Karpas-422 (cell line): ENCODE data around the gene PINK1. TPM values are rescaled to one million over a fixed set of nuclear protein-coding genes. Genes with fewer than 3 reads are reported as not detected.
A peak's percentile ranks its signal among the peaks of the same experiment; 100 is the strongest.

Experiments used
- DNase-seq: peaks from one replicate; pipeline ENCODE4 v3.0.0-alpha.2; 2015
- H2AFZ ChIP-seq: fragments of 200-600 bp; sonication (generic); 2 replicates; pipeline ENCODE4 v1.6.1; 2014; ENCODE audit warnings: antibody characterized with exemption, low read length, mixed read lengths
- H3K27ac ChIP-seq: fragments of 200-600 bp; sonication (generic); 2 replicates; pipeline ENCODE4 v1.5.1; 2014; ENCODE audit warnings: mild to moderate bottlenecking, low read length, moderate library complexity
- H3K27me3 ChIP-seq: fragments of 200-600 bp; sonication (generic); 2 replicates; pipeline ENCODE4 v1.6.1; 2014; ENCODE audit warnings: low read length, mixed read lengths
- H3K36me3 ChIP-seq: fragments of 200-600 bp; sonication (generic); 2 replicates; pipeline ENCODE4 v1.6.1; 2014; ENCODE audit warnings: low read length, mixed read lengths; ENCODE audit not compliant: insufficient read depth
- H3K4me1 ChIP-seq: fragments of 200-600 bp; sonication (generic); 2 replicates; pipeline ENCODE4 v1.6.1; 2014; ENCODE audit warnings: mild to moderate bottlenecking, low read length, mixed read lengths
- H3K4me2 ChIP-seq: fragments of 200-600 bp; sonication (generic); 2 replicates; pipeline ENCODE4 v1.6.1; 2014; ENCODE audit warnings: low read length, low read depth, mild to moderate bottlenecking; ENCODE audit not compliant: poor library complexity, severe bottlenecking
- H3K4me3 ChIP-seq: fragments of 200-600 bp; sonication (generic); 2 replicates; pipeline ENCODE4 v1.5.1; 2014; ENCODE audit warnings: mild to moderate bottlenecking, antibody characterized with exemption, low read length, mixed read lengths
- H3K79me2 ChIP-seq: fragments of 200-600 bp; sonication (generic); 2 replicates; pipeline ENCODE4 v1.6.1; 2014; ENCODE audit warnings: mild to moderate bottlenecking, low read length, mixed read lengths
- H3K9ac ChIP-seq: fragments of 200-600 bp; sonication (generic); 2 replicates; pipeline ENCODE4 v1.6.0; 2014; ENCODE audit warnings: low read length
- H3K9me2 ChIP-seq: fragments of 200-600 bp; sonication (generic), shearing (Covaris generic); replicated peaks from 2 replicates; pipeline ENCODE4 v1.6.0; 2014; ENCODE audit warnings: mild to moderate bottlenecking, low read length, moderate library complexity; ENCODE audit not compliant: insufficient read depth
- H3K9me3 ChIP-seq: fragments of 300-700, 200-600 bp; sonication (generic); 2 replicates; pipeline ENCODE4 v1.6.1; 2014; ENCODE audit warnings: low read length, mixed read lengths
- H4K20me1 ChIP-seq: fragments of 200-600 bp; sonication (generic); 2 replicates; pipeline ENCODE4 v1.6.1; 2014; ENCODE audit warnings: mild to moderate bottlenecking, antibody characterized with exemption, low read length, low read depth; ENCODE audit not compliant: insufficient read depth
- total RNA-seq: library from RNA; depleted of rRNA; stranded (reverse); fragments of >200 nt; shearing (Covaris generic); gene quantifications from 2 replicates; pipeline ENCODE4 v1.2.3, GENCODE V29; 2014; ENCODE audit warnings: low replicate concordance

The PINK1 gene
- total RNA-seq, 1 experiment from 2014 or later: 4.0 TPM

DNA sequence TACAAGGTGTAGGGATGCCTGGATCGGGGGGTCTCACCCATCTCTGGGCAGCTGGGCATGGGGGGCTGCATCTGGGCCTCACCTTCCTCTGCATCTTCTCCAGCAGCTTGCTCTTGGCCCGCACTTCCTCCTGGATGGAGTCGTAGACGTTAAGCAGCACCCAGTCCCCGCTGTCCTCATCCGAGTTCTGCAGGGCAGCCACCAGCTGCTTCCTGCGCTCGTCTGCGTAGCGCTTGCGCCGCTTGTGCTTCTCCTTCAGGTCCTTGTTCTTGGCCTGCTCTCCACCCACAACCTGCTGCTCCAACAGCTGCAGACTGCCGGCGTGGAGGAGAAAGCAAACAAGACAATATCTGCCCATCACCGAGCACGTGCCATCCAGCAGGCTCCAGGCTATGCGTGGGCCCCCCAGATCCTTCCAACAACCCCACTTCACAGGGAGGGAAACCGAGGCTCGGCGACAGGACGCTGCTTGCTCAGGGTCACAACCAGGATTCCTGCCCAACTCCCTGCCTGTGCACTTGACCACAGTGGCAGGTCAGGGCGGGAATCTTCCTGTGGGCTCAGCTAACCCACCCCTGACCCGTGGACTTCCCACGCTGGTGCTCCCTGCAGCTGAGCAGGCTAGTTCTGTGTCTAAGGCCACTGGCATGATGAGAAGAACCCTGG is 49.4 kb downstream of the PINK1 start:
- DNase-seq: no peak
- Histone ChIP-seq H2AFZ (no peak overlapping the region), H3K9me2 (no peaks in the 10 kb centered on the region), H3K4me2 (no peak overlapping the region), H3K36me3 (no peaks in the 10 kb centered on the region), H4K20me1 (no peaks in the 10 kb centered on the region), H3K79me2 (no peaks in the 10 kb centered on the region), H3K4me1 (no peaks in the 10 kb centered on the region), H3K27me3 (no peaks in the 10 kb centered on the region), H3K9ac (no peak overlapping the region), H3K4me3 (no peak overlapping the region), H3K9me3 (no peaks in the 10 kb centered on the region), H3K27ac (no peak overlapping the region)

DNA sequence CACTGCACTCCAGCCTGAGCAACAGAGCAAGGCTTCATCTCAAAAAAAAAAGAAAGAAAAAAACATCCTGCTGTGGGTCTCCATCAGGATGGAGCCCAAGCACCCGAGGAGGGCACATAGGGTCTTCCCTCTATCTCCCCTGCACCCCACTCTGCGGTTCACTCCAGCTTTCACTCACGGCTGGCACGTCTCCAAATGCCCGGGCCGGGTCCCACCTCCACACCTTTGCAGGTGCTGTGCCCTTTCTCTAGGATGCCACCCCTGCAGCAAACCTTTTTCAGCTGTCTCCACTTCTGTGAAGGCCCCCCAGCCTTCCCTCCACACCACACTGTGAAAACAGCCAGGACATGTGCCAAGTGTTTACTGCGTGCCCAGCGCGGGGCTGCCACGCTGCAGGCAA is 50.4 kb downstream of the PINK1 start:
- Histone ChIP-seq H3K27me3 (no peaks in the 10 kb centered on the region), H4K20me1 (no peaks in the 10 kb centered on the region), H2AFZ (no peak overlapping the region), H3K27ac (no peak overlapping the region), H3K79me2 (no peaks in the 10 kb centered on the region), H3K4me2 (no peak overlapping the region), H3K4me1 (no peaks in the 10 kb centered on the region), H3K36me3 (no peaks in the 10 kb centered on the region), H3K4me3 (no peak overlapping the region), H3K9ac (no peak overlapping the region), H3K9me2 (no peaks in the 10 kb centered on the region), H3K9me3 (no peaks in the 10 kb centered on the region)
- DNase-seq: no peak

DNA sequence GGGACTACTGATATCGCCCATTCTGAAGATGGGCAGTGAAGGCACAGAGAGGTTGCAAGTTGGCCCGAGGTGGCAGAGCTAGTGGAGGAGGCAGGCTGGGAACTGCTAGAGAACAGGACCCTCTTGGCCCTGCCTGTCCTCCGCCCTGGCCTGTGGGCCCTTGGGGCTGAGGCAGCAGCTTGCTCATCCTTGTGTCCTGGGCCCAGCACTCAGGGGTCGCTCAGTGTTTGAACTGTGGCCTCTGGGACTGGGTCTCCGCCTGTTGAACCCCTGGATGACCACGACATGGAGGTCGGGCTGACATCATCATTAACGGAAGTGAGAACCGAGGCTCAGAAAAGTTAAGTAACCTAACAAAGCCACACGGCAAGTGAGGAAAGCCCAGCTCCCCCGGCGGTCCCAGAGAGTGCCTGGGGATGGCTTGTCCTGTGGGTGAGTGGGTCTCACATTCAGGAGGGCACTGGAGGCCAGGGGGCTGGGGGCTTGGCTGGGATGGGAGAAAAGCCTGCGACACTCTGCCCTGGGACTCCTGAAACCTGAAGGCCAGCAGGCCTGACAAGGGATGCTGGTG is 50.9 kb downstream of the PINK1 start:
- Histone ChIP-seq H3K36me3 (no peaks in the 10 kb centered on the region), H3K9ac (no peak overlapping the region), H3K79me2 (no peaks in the 10 kb centered on the region), H3K27ac (no peak overlapping the region), H2AFZ (no peak overlapping the region), H3K9me2 (no peaks in the 10 kb centered on the region), H3K9me3 (no peaks in the 10 kb centered on the region), H3K4me3 (no peak overlapping the region), H3K4me2 (no peak overlapping the region), H3K27me3 (no peaks in the 10 kb centered on the region), H4K20me1 (no peaks in the 10 kb centered on the region), H3K4me1 (no peaks in the 10 kb centered on the region)
- DNase-seq: no peak

DNA sequence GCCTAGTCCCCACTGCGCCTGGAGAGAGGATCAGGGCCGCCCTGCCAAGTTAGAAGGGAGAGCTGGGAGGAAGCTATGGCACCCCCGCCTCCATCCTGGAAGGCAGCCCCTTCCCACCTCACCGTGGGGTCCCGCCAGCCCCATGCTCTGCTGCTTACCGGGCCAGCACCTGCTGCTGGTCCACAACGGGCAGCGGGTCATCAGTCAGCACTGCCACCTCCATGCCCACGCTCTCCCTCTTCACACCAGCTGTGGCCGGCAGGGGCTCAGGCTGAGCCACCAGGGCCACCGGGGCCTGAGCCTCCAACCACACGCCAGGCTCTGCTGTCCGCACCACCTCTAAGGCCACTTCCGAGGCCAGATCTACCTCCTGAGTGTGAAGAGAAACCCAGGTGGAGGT is 51.4 kb downstream of the PINK1 start:
- no peak for DNase-seq
- H3K4me1 ChIP-seq: no peaks in the 10 kb centered on the region
- H3K27me3 ChIP-seq: no peaks in the 10 kb centered on the region
- H3K9me2 ChIP-seq: no peaks in the 10 kb centered on the region
- H2AFZ ChIP-seq: no peak overlapping the region
- no peak overlapping the region for H3K4me3 ChIP-seq
- H3K36me3 ChIP-seq: no peaks in the 10 kb centered on the region
- H3K27ac ChIP-seq: no peak overlapping the region
- H3K9me3 ChIP-seq: no peaks in the 10 kb centered on the region
- H3K9ac ChIP-seq: no peak overlapping the region
- H4K20me1 ChIP-seq: no peaks in the 10 kb centered on the region
- no peaks in the 10 kb centered on the region for H3K79me2 ChIP-seq
- no peak overlapping the region for H3K4me2 ChIP-seq

DNA sequence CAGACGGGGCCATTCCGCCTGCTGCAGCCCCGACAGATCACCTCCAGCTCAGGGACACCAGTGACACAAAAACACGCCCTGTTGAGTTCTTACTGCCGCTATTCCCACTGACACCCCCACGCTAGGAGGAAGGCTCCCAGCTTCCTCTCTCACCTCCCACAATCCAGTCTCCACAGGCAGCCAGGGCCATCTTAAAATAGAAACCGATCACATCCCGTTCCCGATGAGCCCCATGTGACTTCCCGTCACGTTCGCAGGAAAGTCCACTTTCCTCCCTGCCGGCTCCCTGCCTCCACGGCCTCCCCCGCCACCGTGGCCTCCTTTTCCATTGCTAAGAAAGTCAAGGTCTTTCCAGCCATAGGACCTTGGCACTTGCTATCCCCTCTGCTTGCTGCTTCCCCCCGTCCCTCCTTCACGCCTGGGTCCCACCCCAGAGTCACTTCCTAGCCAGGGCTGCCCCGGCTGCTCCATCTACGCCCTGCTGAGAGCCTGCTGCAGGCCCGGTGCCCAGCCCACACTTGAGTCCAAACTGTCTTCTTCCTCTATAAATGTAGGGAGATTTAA is 51.9 kb downstream of the PINK1 start:
- Histone ChIP-seq H3K9ac (no peak overlapping the region), H3K36me3 (no peaks in the 10 kb centered on the region), H3K4me2 (no peak overlapping the region), H4K20me1 (no peaks in the 10 kb centered on the region), H3K27ac (no peak overlapping the region), H3K4me1 (no peaks in the 10 kb centered on the region), H3K9me2 (no peaks in the 10 kb centered on the region), H3K79me2 (no peaks in the 10 kb centered on the region), H3K4me3 (no peak overlapping the region), H3K9me3 (no peaks in the 10 kb centered on the region), H3K27me3 (no peaks in the 10 kb centered on the region), H2AFZ (no peak overlapping the region)
- peak; percentile 35 for DNase-seq

DNA sequence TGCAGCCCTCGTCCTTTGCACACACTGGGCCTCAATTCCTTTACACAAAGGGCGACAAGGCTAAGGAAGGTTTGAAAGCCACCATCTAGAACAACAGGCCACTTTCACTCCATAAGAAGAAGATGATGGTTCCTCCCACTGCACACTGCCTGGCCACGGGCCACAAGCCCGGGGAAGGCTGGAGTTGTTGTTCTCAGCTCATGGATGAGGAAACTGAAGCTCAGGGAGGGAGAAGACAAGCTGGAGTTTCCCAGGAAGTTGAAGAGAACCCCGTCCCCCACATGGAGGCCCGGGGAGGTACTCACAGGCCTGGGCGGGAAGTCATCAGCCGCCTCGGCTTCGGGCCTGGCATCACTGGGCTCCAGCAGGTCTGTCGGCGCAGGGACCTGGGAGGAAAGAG is 52.5 kb downstream of the PINK1 start:
- DNase-seq: no peak
- H3K9ac ChIP-seq: no peak overlapping the region

DNA sequence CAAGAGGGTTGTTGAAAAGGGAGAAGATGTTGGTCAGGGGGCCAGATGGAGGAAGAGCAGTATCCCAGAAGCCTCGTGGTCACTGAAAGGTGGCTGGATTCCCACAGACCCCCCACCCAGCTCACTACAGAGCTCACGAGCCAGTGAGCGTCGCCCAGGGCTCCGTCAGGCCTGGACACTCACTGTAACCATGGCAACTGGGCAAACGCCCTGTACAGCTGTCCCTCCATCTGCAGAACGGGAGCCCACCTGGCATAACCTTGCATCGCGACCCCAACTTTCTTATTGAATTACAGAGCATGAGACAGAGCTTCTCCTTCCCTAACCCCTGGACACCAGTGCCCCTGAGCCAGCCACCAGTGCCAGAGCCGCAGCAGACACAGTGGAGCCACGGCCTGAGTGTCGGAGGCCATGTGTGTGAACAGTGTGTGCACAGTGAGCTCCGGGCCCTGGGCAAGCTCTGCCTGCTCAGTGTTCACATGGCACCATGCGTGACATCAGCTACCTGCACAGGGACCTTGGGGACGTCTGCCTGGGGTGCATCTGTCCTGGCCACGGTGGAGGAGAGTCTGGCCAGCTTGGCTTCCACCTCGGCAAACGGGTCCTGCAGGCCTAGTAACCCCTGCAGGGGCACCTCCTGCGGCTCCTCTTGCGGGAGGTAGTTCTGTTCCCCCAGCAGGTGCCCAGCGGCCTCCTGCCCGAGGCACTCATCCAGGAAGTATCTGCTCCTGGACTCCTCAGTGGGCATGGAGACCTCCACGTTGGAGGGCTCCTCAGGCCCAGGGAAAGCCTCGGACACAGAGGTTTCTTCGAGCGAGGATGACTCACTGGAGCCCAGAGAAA is 53.8 kb downstream of the PINK1 start:
- H3K9me2 ChIP-seq: no peaks in the 10 kb centered on the region
- no peaks in the 10 kb centered on the region for H3K9me3 ChIP-seq
- no peaks in the 10 kb centered on the region for H3K36me3 ChIP-seq
- H3K27ac ChIP-seq: no peak overlapping the region
- no peak overlapping the region for H3K9ac ChIP-seq
- no peak overlapping the region for H3K4me3 ChIP-seq
- H3K79me2 ChIP-seq: no peaks in the 10 kb centered on the region
- H4K20me1 ChIP-seq: no peaks in the 10 kb centered on the region
- H3K27me3 ChIP-seq: no peaks in the 10 kb centered on the region
- no peak overlapping the region for H3K4me2 ChIP-seq
- H2AFZ ChIP-seq: no peak overlapping the region
- DNase-seq: peak; percentile 20
- no peaks in the 10 kb centered on the region for H3K4me1 ChIP-seq

More for the DNA sequence above, 52.5 kb downstream of the PINK1 start:
- no peaks in the 10 kb centered on the region for H3K4me1 ChIP-seq
- no peaks in the 10 kb centered on the region for H4K20me1 ChIP-seq
- no peaks in the 10 kb centered on the region for H3K79me2 ChIP-seq
- no peak overlapping the region for H3K4me2 ChIP-seq
- no peak overlapping the region for H2AFZ ChIP-seq
- H3K9me3 ChIP-seq: no peaks in the 10 kb centered on the region
- no peak overlapping the region for H3K4me3 ChIP-seq
- H3K27ac ChIP-seq: no peak overlapping the region
- H3K9me2 ChIP-seq: no peaks in the 10 kb centered on the region
- no peaks in the 10 kb centered on the region for H3K27me3 ChIP-seq
- no peaks in the 10 kb centered on the region for H3K36me3 ChIP-seq

DNA sequence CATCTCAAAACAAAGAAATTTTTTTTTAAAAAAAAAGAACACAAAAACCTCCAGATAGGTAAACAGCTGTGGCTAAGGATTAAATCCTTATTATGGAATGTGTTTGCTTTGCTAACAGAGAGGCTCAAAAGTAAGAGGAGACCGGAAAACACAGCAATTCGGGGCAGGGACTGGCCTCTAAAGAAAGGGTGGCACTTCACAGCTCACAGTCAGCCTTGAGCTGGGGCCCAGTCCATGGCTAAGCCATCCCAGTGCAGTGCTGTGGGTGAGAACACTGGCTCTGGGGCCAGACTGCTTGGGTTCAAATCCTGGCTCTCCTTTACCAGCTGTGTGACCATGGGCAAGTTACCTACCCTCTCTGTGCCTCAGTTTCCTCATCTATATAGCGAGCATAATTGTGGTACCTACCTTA is 56.4 kb downstream of the PINK1 start:
- Histone ChIP-seq H3K9ac (no peak overlapping the region), H3K9me3 (no peaks in the 10 kb centered on the region), H3K36me3 (no peaks in the 10 kb centered on the region), H3K79me2 (no peaks in the 10 kb centered on the region), H3K9me2 (no peaks in the 10 kb centered on the region), H3K4me1 (no peaks in the 10 kb centered on the region), H3K4me3 (no peak overlapping the region), H3K27ac (no peak overlapping the region), H3K27me3 (no peaks in the 10 kb centered on the region), H3K4me2 (no peak overlapping the region), H4K20me1 (no peaks in the 10 kb centered on the region), H2AFZ (no peak overlapping the region)
- DNase-seq: peak; percentile 35
